GM12801 (cell line): Measurements from ENCODE around the gene RBM15.

Experiments
- TF ChIP-seq, protein P1 (sequence below): IDR thresholded peaks from one replicate; pipeline ENCODE4 v1.5.1; 2011; ENCODE audit warnings: control low read depth; ENCODE audit not compliant: insufficient read length; ENCODE audit errors: extremely low read depth

Gene RBM15

DNA sequence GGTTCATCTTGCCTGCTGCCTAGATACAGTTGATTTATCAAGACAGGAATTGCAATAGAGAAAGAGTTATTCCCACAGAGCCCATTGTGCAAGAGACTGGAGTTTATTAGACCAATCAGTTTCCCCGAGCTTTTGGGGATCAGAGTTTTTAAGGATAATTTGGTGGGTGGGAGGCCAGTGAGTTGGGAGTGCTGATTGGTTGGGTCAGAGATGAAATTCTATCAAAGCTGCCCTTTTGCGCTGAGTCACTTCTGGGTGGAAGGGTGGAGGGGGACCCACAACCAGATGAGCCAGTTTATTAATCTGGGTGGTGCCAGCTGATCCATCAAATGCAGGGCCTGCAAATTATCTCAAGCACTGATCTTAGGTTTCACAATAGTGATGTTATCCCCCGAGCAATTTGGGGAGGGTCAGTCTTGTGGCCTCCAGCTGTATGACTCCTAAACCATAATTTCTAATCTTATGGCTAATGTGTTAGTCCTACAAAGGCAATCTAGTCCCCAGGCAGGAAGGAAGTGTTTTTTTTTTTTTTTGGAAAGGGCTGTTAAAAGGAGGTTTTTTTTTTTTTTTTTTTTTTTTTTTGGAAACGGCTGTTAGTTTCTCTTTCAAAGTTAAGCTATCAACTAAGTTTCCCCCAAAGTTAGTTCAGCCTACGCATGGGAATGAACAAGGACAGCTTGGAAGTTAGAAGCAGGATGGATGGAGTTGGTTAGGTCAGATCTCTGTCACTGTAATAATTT, 44.2 kb downstream of the RBM15 start:
- TF ChIP-seq, protein P1, sequence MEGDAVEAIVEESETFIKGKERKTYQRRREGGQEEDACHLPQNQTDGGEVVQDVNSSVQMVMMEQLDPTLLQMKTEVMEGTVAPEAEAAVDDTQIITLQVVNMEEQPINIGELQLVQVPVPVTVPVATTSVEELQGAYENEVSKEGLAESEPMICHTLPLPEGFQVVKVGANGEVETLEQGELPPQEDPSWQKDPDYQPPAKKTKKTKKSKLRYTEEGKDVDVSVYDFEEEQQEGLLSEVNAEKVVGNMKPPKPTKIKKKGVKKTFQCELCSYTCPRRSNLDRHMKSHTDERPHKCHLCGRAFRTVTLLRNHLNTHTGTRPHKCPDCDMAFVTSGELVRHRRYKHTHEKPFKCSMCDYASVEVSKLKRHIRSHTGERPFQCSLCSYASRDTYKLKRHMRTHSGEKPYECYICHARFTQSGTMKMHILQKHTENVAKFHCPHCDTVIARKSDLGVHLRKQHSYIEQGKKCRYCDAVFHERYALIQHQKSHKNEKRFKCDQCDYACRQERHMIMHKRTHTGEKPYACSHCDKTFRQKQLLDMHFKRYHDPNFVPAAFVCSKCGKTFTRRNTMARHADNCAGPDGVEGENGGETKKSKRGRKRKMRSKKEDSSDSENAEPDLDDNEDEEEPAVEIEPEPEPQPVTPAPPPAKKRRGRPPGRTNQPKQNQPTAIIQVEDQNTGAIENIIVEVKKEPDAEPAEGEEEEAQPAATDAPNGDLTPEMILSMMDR, result no peak

DNA sequence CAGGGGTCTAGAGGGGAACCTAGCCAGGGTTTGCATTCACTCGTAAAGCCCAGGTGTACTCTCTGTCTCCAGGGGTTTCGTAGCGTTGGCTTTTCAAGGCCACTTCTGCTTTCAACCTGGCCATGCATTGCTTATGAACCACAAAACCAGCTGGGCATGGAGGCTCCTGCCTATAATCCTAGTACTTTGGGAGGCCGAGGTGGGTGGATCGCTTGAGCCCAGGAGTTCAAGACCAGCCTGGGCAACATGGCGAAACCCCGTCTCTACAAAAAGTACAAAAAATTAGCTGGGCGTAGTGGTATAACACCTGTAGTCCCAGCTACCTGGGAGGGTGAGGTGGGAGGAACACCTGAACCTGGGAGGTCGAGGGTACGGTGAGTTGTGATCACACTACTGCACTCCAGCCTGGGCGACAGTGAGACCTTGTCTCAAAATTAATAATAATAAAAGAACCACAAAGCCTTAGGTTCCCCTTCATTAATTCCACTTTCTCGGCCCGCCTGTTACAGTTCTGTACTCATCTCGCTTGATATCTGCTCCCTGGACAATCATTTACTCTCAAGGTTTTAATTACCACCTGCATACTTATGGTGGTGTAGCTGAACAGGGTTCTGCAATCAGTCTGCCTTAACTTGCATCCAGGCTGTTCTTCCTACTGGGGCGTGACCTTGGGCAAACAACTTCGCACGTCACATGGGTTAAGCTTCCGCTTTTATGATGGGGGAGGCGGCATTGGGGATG, 45.6 kb downstream of the RBM15 start:
- TF ChIP-seq, protein P1, result no peak

DNA sequence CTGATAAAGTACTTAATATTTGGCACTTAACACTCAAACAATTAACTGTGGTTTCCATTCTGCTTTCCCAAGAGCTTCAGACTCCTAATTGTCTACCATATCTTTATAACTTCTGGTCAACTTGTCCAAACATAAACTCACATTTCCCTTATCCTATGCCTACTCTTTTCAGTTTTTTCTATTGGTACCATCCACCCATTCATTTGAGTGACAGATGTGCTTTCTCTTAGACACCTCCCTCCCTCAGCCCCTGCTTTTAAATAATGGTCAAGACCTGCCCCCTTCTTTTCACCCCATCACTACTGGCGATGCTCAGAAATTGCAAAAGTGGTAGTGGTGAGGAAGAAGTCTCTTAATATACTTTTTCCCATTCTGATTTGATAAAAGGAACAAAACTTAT, 46.2 kb downstream of the RBM15 start:
- TF ChIP-seq, protein P1, result no peak

GRCh38 chr1:110387048-110387754, 48.0 kb downstream of the RBM15 start:
- TF ChIP-seq, protein P1, result no peak

DNA sequence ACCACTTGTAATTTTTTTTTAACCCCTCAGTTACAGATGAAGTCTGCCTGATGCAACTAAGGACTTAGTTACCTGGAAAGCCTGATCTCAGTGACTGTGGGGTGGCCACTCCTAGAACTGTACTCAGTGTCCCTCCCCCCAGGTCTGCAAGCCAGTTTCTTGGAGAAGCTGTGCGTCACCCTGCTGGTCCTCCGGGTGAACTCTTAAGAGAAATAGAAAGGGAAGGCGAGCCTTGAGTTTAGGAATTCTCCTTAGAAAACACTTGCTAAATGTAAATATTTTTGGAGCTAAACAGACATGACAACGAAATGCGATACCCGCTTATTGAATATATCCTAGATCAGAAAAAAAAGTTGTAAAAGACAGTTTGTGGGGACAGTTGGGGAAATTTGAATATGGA, 50.9 kb downstream of the RBM15 start:
- TF ChIP-seq, protein P1, result no peak

DNA sequence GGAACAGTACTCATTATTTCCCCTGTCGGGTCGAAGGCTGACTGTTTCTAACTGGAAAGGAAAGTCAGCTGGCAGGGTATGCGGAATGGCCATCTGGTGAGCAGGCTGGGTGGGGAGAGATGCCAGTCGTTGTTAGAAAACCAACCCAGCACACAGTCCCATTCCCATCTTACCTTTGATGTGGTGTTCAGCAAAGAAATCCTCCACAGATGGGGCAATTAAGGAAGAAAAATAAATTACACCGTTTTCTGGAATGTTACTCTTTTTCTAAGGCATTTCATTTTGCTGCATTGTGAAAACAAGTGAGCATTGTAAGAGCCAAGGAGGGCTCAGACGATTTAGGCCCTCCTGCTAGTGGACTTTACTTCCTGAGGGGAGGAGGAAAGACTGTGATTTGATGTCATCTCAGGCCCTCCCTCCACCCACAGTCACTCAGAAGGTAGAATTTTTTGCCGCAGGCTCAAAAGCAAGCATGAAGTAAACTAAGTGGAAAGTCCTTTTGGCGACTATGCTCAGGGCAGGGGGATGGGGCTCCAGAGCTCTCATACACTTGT, 51.6 kb downstream of the RBM15 start, which contains the start of gene SLC16A4:
Gene SLC16A4 (minus strand): TSS at position 335 of the 554 bp plus-strand sequence. CDS start 1,703 bp downstream, outside the sequence.
- TF ChIP-seq, protein P1, result no peak

DNA sequence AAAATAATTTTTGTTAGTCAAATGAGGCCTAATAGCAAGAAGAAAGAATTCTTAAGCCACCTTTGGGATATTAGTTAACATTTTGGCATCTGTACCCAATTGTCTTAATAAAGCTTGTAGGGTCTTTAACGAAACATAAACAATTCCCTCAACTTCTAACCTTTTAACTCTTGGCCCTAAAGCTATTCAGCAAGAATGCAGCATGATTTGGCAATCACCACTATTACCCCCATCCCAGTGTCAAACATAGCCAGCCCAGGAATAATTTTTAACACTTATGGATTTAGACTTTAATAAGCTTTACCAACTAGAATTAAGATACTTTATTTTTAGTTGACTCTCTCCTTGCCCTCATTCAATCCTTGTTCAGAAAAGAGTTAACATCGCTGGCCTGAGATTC, 54.1 kb downstream of the RBM15 start:
- TF ChIP-seq, protein P1, result no peak
